MCF 10A (cell line): ENCODE data around the gene SF3B2. TPM values are rescaled to one million over a fixed set of nuclear protein-coding genes. Genes with fewer than 3 reads are reported as not detected.
"Not testable (repeated sequence)": the region's sequence is repeated elsewhere in the genome, so short reads cannot be mapped to it uniquely, and the experiment has no call there.

Experiments used
- BruUV-seq: library from RNA; stranded (reverse); fragments of 400-500 nt; replicated peaks from 2 replicates; lab custom pipeline; 2021; lab: Mats Ljungman, UMichigan
- CTCF ChIA-PET: fragments of 300-600 bp; sonication (Branson Sonifier 250); formaldehyde crosslinking; extraction: SDS; loops from one replicate; lab custom pipeline; 2021; ENCODE audit warnings: antibody characterized with exemption, inconsistent platforms; lab: Yijun Ruan, JAX
- POLR2A ChIA-PET: fragments of 300-600, 350-650 bp; sonication (Branson Sonifier 250); formaldehyde crosslinking; extraction: SDS; loops from one replicate; lab custom pipeline; 2020; ENCODE audit warnings: antibody characterized with exemption, inconsistent platforms; lab: Yijun Ruan, JAX
- DNase-seq: peaks from one replicate; pipeline ENCODE4 v3.0.0-alpha.2; 2018; ENCODE audit not compliant: unreplicated experiment
- H3K27ac Mint-ChIP-seq: one replicate; pipeline ENCODE4 v1.8.0; 2022; ENCODE audit warnings: mild to moderate bottlenecking, low read depth, mixed read lengths; ENCODE audit not compliant: unreplicated experiment
- H3K27me3 Mint-ChIP-seq: one replicate; pipeline ENCODE4 v1.8.0; 2022; ENCODE audit warnings: mixed read lengths; ENCODE audit not compliant: insufficient read depth, unreplicated experiment
- H3K36me3 Mint-ChIP-seq: one replicate; pipeline ENCODE4 v1.8.0; 2022; ENCODE audit warnings: mild to moderate bottlenecking, moderate library complexity, mixed read lengths; ENCODE audit not compliant: insufficient read depth, unreplicated experiment
- H3K4me1 Mint-ChIP-seq: one replicate; pipeline ENCODE4 v1.8.0; 2022; ENCODE audit warnings: mixed read lengths; ENCODE audit not compliant: insufficient read depth, unreplicated experiment
- H3K4me3 Mint-ChIP-seq: one replicate; pipeline ENCODE4 v1.8.0; 2022; ENCODE audit warnings: mild to moderate bottlenecking, moderate library complexity, mixed read lengths; ENCODE audit not compliant: unreplicated experiment
- H3K9me3 Mint-ChIP-seq: one replicate; pipeline ENCODE4 v1.8.0; 2022; ENCODE audit warnings: mixed read lengths; ENCODE audit not compliant: unreplicated experiment
- CTCF ChIP-seq: fragments of 200-600 bp; IDR thresholded peaks from one replicate; pipeline ENCODE4 v1.8.0; 2022; ENCODE audit warnings: antibody characterized with exemption, mild to moderate bottlenecking; ENCODE audit not compliant: unreplicated experiment
- intact Hi-C: fragments of 100-400 bp; cut with micrococcal nuclease; formaldehyde crosslinking; loops from 2 replicates; pipeline ENCODE4 v1.14.1; 2022
- total RNA-seq: library from RNA; stranded (reverse); gene quantifications from 2 replicates; pipeline ENCODE4 v1.2.3, GENCODE V29; 2022

SF3B2 gene
- total RNA-seq, 1 experiment from 2014 or later = 241 TPM

GRCh38 chr11:66075273-66075672 is 23.1 kb downstream of the SF3B2 start:
- DNase-seq = no peak
- intact Hi-C loops = no loop called here
- no peak for TF ChIP-seq CTCF
- POLR2A ChIA-PET = interaction anchor here (1.0 kb wide), 1 partner anchor 23 kb away, joined by 3 read pairs; the partner anchor contains the start of gene SF3B2
- Mint-ChIP-seq H3K27ac (no peak overlapping the region), H3K4me1 (peaks cover 31% of the 10 kb centered on the region), H3K9me3 (no peaks in the 10 kb centered on the region), H3K36me3 (peaks cover 31% of the 10 kb centered on the region), H3K27me3 (no peaks in the 10 kb centered on the region), H3K4me3 (no peak overlapping the region)
- no TSS peak for BruUV-seq
- CTCF ChIA-PET = interaction anchor here (0.6 to 1.0 kb wide), 2 partner anchors 105 to 335 kb away, joined by 3 read pairs; no protein-coding TSS in a partner anchor

GRCh38 chr11:66076561-66076960 is 24.4 kb downstream of the SF3B2 start:
- POLR2A ChIA-PET = no interaction called here

GRCh38 chr11:66077927-66078326 is 25.8 kb downstream of the SF3B2 start:
- Mint-ChIP-seq H3K27ac (no peak overlapping the region), H3K36me3 (peaks cover 37% of the 10 kb centered on the region), H3K4me3 (no peak overlapping the region), H3K4me1 (peaks cover 32% of the 10 kb centered on the region), H3K27me3 (no peaks in the 10 kb centered on the region), H3K9me3 (no peaks in the 10 kb centered on the region)
- CTCF ChIA-PET = interaction anchor here (0.6 to 1.6 kb wide), 4 partner anchors 10 to 168 kb away, joined by 3 to 8 read pairs (median 3); no protein-coding TSS in a partner anchor
- no peak for DNase-seq
- intact Hi-C loops = no loop called here
- POLR2A ChIA-PET = interaction anchor here (1.1 kb wide), 1 partner anchor 26 kb away, joined by 3 read pairs; the partner anchor contains the start of gene SF3B2
- BruUV-seq = no TSS peak
- TF ChIP-seq CTCF = no peak

More at GRCh38 chr11:66076561-66076960, 24.4 kb downstream of the SF3B2 start:
- Mint-ChIP-seq H3K36me3 (peaks cover 37% of the 10 kb centered on the region), H3K9me3 (no peaks in the 10 kb centered on the region), H3K4me3 (no peak overlapping the region), H3K4me1 (peaks cover 36% of the 10 kb centered on the region), H3K27ac (no peak overlapping the region), H3K27me3 (no peaks in the 10 kb centered on the region)
- intact Hi-C loops = no loop called here
- DNase-seq = no peak
- no TSS peak for BruUV-seq
- CTCF ChIA-PET = interaction anchor here (0.6 to 1.6 kb wide), 4 partner anchors 9 to 56 kb away, joined by 3 to 8 read pairs (median 3); no protein-coding TSS in a partner anchor
- no peak for TF ChIP-seq CTCF

- H3K4me3 Mint-ChIP-seq, BruUV-seq, intact Hi-C loops, H3K27me3 Mint-ChIP-seq, DNase-seq, H3K27ac Mint-ChIP-seq, H3K9me3 Mint-ChIP-seq: not testable (repeated sequence)
- POLR2A ChIA-PET = interaction anchor here (0.7 to 1.4 kb wide), 5 partner anchors 8 to 338 kb away, joined by 3 to 6 read pairs (median 3); partner anchors contain the start of genes PACS1 and SF3B2
- Mint-ChIP-seq H3K36me3 (peaks cover 32% of the 10 kb centered on the region), H3K4me1 (peaks cover 39% of the 10 kb centered on the region)
- CTCF ChIA-PET = interaction anchor here (0.6 to 0.7 kb wide), 3 partner anchors 10 to 188 kb away, joined by 3 read pairs; partner anchors contain the start of genes CCDC85B and SF3B2
These were observed 26.8 kb downstream of the SF3B2 start for GRCh38 chr11:66078949-66079348.
